Amniotic epithelial cell (primary cell): ENCODE measurements around the gene PALLD.
"Not testable (repeated sequence)": the region's sequence is repeated elsewhere in the genome, so short reads cannot be mapped to it uniquely, and the experiment has no call there.

Experiments used
- DNase-seq: peaks from one replicate; pipeline ENCODE4 v3.0.0-alpha.2; 2010; ENCODE audit warnings: low read depth

Gene PALLD

DNA sequence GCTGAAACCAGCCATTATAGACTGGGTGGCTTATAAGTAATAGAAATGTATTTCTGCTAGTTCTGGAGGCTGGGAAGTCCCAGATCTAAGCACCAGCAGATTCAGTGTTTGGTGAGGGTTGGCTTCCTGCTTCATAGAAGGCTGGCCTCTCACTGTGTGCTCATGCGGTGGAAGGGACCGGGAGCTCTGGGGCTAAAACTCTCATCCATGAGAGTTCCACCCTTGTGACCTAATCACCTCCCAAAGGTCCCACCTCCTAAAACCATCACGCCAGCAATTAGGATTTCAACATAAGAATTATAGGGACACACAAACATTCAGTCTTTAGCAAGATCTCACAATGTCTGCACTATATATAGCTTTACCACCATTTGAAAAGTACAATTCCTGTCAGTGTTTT lies 298.0 kb downstream of the PALLD start:
- DNase-seq = peak; percentile 58

DNA sequence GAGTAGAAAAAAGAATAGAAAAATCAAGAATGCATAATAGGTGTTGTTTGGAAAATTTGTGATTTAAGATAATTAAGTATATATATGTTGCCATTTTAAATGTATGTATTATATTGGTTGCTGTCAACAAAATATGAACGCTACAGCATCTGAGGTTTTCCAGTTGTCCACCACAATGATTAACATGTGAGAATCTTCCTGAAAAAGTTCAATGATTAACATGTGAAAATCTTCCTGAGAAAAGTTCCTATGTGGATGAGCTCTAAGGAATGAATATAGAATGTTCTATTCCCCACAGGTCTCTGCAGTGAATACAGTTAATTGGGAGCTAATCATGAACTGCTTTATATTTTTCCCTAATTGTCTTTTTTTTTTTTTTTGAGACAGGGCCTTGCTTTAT lies 298.5 kb downstream of the PALLD start:
- no peak for DNase-seq

DNA sequence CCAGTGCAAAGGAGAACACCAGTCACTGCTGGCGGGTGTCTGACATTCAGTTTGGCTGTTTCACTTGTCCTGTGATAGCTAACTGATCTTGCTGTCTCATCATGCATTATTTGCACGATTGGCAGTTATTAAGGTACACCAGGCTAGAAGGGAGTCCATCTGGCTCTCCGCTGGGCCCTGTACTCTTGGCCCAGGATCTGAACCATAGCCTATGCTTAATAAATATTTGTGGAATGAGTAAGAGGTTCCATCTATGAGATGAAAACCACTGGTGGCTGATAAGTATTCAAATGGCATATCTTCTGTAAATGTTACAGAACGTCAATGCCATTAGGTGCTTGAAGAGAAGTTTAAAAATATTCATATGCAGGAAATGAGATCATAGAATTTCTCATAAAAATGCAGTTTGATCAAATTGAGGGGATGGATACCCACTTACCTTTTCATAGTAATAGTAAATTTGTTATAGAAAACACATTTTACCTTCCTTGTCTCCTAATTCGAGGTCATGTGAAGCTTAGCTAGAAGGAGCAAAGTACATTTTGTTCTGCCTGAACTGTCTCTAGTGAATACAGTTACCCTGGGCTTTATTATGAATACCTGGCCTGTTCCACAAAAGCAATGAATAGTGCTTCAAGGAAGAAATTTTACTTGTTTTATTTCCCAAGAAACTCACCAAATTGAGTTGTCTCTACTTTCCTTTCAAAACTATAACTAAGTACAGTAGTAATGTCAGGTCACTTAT lies 299.7 kb downstream of the PALLD start:
- peak; percentile 87 for DNase-seq

DNA sequence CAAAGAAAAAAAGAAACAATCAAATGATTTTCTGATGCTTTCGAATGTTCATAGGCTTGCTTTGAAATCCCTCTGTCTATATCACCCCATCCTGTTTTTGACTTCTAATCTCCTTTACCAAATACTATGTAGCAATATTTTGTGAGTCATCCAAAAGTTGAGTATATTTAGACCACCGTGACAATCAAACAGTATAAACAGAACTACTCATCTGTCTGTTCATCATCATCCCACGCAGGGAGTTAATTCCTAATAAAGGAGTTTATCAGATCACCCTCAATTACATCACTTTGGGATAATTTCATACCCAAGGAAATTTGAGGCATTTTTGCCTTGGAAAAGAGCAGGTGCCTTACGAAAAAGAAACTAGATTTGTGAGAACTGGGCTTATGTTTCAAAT lies 300.3 kb downstream of the PALLD start:
- peak; percentile 96 for DNase-seq

DNA sequence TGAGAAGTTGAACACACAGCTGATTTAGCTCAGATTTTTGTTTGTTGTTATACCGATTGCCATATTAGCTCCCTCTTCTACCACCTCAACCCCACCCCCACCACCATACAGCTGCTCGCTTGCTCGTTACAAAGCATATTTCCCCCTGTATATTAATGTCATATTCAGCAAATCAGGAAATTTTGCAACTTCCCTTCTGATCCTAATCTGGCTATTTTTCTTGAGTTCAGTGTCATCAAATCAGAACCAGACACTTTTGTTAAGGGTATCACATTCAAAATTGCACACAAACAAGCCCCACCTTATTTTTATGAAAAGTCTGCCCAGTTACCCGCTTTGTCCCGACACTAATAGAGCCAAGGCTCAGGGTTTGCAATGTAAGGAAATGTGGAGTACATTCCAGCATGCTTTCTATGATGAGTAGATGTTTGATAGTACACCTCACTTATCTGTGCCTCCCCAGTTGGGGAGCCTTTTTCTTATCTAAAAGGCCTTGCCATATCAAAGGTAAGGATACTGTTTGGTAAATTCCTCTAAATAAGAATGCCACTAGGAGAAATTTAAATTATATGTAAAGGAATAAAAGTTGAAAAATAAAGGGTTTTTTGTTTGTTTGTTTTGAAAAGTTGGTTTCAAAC lies 301.0 kb downstream of the PALLD start:
- DNase-seq = no peak

DNA sequence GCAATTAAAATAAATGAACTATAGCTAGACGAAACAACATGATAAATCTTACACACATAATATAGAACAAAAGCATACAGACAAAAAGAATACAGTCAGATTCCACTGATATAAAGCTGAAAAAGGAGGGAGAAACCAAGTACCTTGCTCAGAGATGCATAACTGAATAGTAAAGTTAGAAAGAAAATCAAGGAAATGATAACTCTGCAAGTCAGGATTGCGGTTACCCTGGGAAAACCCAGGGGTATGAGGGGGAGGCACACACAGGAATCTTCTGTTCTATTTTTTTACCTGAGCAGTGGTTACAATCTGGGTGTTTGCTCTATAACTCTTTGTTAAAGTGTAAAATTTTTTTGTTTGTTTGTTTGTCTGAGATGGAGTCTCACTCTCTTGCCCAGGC lies 304.1 kb downstream of the PALLD start:
- no peak for DNase-seq

DNA sequence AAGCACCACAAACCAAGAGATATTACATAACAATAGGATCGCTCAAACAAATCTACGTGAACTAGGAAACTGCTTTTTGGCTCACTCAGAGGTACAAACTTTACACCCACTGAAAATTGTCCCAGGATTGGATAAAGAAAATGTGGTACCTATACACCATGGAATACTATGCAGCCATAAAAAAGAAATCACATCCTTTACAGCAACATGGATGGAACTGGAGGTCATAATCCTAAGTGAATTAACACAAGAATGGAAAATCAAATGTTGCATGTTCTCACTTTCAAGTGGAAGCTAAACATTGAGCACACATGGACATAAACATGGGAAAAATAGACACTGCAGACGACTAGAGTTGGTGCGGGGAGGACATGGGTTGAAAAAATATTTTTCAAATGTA lies 305.4 kb downstream of the PALLD start:
- DNase-seq = no peak

DNA sequence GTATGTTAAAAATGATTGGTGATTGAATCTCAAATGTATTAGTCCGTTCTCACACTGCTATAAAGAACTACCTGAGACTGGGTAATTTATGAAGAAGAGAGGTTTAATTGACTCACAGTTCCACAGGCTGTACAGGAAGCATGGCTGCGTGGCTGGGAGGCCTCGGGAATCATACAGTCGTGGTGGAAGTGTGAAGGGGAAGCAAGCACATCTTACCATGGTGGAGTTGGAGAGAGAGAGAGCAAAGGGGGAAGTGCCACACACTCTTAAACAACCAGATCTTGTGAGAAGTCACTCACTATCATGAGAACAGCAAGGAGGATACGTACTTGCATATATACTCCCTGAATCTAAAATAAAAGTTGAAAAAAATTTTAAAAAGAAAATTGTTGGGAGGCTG lies 306.2 kb downstream of the PALLD start:
- DNase-seq = not testable (repeated sequence)

DNA sequence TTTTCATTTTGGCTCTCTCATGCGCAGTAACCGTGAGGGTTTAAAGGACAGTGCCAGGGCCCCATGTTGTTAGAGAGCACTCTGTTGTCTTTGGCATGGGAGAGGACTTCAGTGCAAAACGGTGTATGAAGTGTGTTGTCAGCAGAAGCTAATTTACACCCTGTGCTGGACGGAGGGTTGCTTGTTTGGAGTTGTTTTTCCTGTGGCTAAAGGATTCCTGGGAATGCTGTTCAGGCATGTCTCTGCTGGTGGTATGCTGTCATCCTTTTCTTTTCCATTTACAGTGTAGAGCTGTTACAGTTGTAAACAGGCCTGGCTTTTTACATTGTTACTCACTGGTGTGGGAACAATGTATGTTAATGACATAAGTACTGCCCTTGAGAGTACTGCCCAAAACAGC lies 306.9 kb downstream of the PALLD start:
- peak; percentile 86 for DNase-seq

DNA sequence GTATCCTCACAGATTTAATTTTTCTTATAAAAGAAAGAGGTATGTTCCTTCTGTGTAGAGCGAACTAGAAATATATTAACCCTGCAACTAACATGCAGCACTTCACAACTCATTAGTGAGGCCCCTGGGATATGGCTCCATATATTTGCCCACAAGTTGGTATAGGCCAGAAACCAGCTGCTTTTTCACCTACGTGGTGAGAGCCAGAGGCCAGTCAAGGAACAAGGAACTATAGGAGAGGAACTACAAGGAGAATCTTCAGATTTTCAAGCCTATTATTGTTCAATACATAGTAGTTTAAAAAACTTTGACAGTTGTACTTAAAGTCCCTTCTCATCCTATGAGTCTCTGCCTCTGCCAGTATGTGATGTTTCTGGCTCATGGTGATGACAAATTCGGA lies 307.3 kb downstream of the PALLD start:
- DNase-seq = no peak

DNA sequence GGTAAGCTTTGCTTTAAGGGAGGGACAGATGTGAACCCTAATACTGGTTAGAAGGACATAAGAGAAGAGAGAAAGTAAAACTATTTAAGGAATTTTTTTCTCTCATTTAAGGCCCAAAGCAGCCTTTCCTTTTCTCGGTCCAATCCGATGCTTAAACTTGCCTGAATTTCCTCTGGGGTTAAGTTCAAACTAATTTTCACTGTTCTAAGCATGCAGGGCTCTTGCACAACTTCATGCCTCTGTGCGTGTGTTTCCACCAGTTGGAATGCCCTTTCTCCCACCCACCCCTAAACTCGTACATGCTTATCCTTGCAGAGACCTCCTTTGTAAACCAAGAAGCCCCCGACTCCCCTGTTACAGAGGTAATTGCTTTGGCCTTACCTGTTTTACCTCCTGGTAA lies 308.5 kb downstream of the PALLD start:
- DNase-seq = no peak

DNA sequence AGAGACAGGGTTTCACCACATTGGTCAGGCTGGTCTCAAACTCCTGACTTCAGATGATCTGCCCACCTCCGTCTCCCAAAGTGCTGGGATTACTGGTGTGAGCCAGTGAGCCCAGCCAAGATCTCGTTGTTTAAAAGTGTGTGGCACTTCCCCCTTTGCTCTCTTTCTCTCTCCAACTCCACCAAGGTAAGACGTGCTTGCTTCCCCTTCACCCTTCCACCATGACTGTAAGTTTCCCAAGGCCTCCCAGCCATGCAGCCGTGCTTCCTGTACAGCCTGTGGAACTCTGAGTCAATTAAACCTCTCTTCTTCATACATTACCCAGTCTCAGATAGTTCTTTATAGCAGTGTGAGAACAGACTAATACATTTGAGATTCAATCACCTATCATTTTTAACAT lies 309.4 kb downstream of the PALLD start:
- not testable (repeated sequence) for DNase-seq

DNA sequence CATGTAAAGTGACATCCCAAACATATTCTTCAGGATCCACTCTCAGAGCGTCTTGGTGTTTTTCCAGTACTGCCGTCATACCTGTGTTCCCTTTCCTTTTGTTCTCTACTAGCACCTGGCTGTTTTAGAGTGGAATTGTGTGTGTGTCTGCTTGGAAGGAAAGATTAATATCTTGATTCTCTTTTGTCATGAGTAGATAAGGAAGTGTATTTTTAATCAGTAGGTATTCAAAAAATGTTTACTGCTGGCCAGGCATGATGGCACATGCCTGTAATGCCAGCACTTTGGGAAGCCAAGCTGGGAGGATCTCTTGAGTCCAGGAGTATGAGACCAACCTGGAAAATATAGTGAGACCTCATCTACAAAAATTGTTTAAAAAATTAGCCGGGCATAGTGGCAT lies 314.4 kb downstream of the PALLD start:
- DNase-seq = no peak

DNA sequence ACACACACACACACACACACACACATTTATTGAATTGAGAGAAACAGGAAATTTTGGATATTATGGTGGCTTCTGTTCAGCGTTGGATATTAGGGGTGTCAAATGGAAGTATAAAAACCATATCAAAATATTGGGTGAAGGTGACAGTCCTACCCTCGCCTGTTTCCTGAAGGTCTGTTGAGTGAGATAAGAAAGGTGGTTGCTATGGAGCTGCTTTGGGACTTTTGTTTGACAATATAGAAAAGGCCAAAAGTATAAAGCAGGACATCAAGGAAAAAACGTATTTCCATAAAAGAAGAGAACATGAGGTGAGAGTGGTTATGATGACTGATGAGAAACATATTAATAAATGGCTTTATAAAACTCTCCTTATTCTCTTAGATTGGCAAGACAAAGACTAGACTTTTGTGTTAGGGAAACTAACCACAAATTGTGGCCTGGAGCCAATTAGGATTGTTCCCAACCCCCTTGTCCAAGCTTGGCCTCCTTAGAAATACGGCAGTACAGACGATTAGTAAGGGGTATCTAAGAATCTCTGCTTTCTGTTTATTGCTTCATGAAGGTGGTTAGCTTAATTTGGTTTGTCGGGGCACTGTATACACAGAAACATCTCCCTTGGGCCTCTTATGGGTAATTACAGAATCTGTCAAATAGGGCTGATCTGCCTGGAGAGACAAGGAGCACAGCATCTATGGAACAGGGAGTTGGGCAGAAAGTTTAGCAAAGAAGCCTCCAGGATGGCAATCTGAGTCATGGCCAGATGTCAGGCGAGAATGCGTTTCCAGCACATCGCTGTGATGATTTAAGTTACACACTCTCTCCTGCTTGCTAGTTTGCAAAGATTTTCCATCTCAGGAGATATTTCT lies 315.2 kb downstream of the PALLD start:
- peak; percentile 79 for DNase-seq

DNA sequence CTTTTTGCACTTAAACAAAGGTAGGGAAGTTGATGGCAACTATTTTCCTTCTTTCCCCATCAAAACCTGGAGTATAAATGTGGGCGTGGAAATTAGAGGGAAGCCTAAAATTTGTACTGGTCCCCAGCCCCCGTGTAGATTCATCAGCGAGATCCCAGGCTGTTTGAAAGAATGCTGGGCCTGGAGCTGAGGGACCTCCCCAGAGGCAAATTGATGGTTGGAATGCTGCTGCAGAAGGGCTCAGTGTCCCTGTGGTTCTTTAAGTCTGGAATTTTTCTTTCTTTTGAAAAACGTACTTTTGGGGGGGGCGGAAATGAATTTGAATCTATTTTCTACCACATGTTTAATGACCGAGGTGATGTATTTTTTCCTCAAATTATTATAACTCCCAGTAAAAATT lies 316.0 kb downstream of the PALLD start:
- DNase-seq = no peak

DNA sequence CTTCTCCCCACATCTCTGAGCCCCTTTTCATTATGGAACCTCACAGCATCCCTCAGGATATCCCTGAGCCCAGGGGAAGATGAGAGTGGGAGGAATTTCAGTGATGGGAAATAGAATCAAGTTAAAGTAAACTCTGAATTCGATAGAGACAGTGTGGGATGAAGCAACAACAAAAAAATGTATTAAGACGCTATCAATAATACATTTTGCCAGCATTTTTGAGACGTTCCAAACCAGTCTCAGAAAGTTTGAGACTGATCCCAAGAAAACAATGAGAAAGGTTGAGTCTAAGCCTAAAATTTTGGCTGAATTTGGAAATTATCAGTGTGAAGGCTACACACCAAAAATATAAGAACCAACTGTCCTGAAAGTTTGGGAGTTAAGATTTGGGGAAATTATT lies 317.0 kb downstream of the PALLD start:
- no peak for DNase-seq

DNA sequence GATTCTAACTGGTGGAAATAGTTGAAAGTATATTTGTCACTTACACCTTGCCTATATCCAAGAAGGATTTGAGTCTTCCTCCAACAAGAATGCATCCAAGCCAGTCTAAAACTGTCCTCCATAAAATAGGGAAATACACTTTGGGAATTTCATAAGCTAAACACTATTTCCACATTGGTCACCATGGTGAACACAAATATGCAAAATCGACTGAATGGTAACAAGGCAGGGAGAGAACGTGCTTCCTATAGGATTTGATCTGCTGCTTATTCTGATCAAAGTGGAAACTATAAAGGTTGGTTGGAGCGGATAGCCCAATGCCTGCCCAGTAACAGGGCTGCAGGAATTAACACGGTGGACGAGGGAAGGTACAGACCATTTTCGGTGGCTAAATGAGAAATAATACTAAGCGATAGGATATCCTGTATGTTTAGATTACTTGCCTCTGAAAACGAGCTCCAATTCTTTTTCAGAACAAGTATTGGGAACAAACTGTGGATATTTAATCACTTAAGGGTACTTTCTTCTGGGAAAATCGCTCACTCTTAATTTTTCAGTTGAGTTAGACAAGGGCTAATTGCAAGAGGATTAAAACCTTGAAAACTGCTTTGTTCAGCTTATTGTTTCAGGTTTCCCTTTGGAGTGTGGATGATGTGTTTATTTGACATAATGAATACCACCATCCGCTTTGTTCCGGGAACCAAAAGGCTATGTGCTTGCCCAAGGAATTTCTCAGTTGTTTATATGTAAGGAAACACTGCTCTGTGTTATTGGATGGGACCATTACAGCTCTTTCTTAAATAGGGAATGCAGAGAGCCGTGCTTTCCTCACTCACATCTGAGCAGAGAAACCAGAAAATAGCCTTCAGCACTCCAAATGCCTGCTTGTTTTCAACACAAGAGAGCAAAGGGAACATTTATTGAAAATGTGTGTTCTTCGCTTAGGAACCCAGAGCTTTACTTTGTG lies 318.8 kb downstream of the PALLD start:
- peak; percentile 54 for DNase-seq

DNA sequence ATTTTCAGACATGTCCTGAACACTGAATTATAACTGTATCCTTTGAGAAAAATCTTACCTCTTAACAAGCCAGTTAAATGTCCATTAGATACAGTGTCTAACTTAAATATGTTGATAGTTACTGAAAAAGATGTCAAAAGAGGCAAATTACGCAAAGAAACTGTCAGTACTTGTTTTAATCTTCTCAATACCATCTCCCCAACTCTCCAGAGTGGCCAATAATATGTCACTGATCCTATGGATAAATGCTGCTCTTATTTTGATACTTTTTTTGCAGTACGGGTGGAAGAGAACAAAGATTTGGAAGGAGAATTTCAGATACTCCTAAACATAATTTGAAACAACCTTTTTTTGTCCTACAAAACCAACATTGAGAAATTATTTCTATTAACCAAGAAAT lies 320.5 kb downstream of the PALLD start:
- DNase-seq = no peak

DNA sequence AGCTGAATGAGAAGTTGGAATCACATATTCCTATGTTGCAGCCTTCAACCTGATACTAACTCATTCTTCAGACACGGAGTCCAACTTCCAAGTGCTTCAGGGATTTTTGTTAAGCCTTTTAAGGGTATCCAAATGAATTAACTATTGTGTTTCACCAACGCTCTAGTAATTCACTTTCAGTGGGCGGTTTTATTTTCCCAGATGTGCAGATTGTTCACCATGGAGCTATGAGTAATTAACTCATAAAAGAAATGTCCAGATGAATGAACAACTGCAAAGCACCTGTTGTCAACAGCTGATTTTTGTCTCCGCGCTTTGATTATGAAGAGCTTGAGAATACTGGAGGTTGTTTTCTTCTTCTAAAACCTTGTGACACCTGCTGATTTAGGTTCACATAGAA lies 325.6 kb downstream of the PALLD start:
- DNase-seq = no peak

DNA sequence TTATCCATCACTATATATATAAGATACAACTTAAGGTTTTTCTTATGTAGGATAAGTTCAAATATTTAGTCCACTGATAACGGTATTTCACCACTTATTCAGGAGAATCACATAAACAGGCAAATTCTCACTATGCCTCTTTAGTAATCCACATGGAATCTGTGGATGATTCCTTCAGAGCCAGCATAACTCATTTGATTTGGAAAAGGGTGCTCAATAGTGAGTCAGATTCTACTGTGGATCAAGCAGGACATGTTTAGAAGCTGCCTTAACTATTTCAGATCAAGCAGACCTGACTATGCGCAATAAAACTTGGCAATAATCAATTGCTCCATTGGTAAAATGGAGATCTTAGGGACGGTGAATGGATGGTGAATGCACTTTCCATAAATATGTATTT lies 329.1 kb downstream of the PALLD start:
- DNase-seq = peak; percentile 60

DNA sequence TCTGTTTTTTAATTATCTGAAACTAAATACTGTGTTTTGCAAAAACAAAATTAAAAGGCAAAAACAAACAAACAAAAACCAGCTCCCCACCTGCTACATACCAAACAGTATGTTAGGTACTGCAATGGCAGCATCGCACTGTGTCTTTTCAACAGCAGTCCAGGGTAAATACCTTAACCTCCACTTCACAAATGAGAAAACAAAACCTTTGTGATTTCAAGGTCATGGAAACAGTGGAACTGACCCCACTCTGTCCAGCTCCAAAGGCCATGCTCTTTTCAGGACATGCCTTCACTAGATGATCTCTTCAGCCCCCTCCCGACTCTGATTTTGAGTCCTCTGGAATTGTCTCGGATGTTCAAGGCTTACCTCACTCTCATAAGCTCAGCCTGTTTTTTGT lies 329.8 kb downstream of the PALLD start:
- no peak for DNase-seq
